HEK293 (cell line): ENCODE data around the gene MYH15.

Source experiments
- CTCF ChIA-PET: fragments of 350-600 bp; formaldehyde crosslinking; extraction: SDS; loops from one replicate; lab custom pipeline; 2021; ENCODE audit warnings: antibody characterized with exemption; lab: Yijun Ruan, JAX
- POLR2A ChIA-PET: fragments of 300-600 bp; formaldehyde crosslinking; extraction: SDS; loops from one replicate; lab custom pipeline; 2020; ENCODE audit warnings: antibody characterized with exemption, inconsistent platforms; lab: Yijun Ruan, JAX
- H3K27ac ChIP-seq: fragments of 200-500 bp; sonication (Bioruptor generic); 2 replicates; pipeline ENCODE4 v1.5.1; 2014; ENCODE audit warnings: low read depth, low read length, control low read depth, inconsistent platforms; ENCODE audit errors: extremely low read depth
- H3K36me3 ChIP-seq, 2 experiments: fragments of 200-500 bp in 1 of 2; sonication (Bioruptor generic) in 1 of 2; 1 replicate in 1 of 2; 2 replicates in 1 of 2; pipeline ENCODE4 v1.5.1; 2014 to 2017; ENCODE audit warnings: inconsistent platforms in 2 of 2, low read length in 2 of 2; ENCODE audit not compliant: control insufficient read depth in 2 of 2, insufficient read depth in 1 of 2
- H3K4me1 ChIP-seq: fragments of 200-500 bp; sonication (Bioruptor generic); 2 replicates; pipeline ENCODE4 v1.5.1; 2014; ENCODE audit warnings: mild to moderate bottlenecking, low read length, inconsistent platforms; ENCODE audit not compliant: control insufficient read depth, insufficient read depth
- H3K4me3 ChIP-seq: 2 replicates; pipeline ENCODE4 v1.5.1; 2011; ENCODE audit warnings: low read depth, mild to moderate bottlenecking, control low read depth, low read length, moderate library complexity
- H3K9me3 ChIP-seq: fragments of 200-500 bp; sonication (Bioruptor generic); 2 replicates; pipeline ENCODE4 v1.5.1; 2014; ENCODE audit warnings: low read depth, low read length, inconsistent platforms; ENCODE audit not compliant: control insufficient read depth, insufficient read depth
- FEZF1 ChIP-seq: fragments of 450-650 bp; formaldehyde crosslinking; IDR thresholded peaks from 2 replicates; pipeline ENCODE4 v1.5.1; 2016; ENCODE audit warnings: missing biosample characterization, missing genetic modification characterization
- GLIS2 ChIP-seq: fragments of 450-650 bp; formaldehyde crosslinking; IDR thresholded peaks from 2 replicates; pipeline ENCODE4 v1.5.1; 2016; ENCODE audit warnings: missing biosample characterization, missing genetic modification characterization
- ZBTB20 ChIP-seq: fragments of 450-650 bp; formaldehyde crosslinking; IDR thresholded peaks from 2 replicates; pipeline ENCODE4 v1.5.1; 2016; ENCODE audit warnings: missing biosample characterization, missing genetic modification characterization
- ZBTB48 ChIP-seq: fragments of 450-650 bp; formaldehyde crosslinking; IDR thresholded peaks from 2 replicates; pipeline ENCODE4 v1.5.1; 2016; ENCODE audit warnings: missing biosample characterization, missing genetic modification characterization
- ZEB2 ChIP-seq: fragments of 450-650 bp; formaldehyde crosslinking; IDR thresholded peaks from 2 replicates; pipeline ENCODE4 v1.5.1; 2016; ENCODE audit warnings: missing biosample characterization, missing genetic modification characterization
- ZFP37 ChIP-seq: fragments of 450-650 bp; formaldehyde crosslinking; IDR thresholded peaks from 2 replicates; pipeline ENCODE4 v1.5.1; 2016; ENCODE audit warnings: missing biosample characterization, missing genetic modification characterization
- ZFP69B ChIP-seq: fragments of 450-650 bp; formaldehyde crosslinking; IDR thresholded peaks from 2 replicates; pipeline ENCODE4 v1.5.1; 2016; ENCODE audit warnings: missing biosample characterization, missing genetic modification characterization
- ZNF175 ChIP-seq: fragments of 450-650 bp; formaldehyde crosslinking; IDR thresholded peaks from 2 replicates; pipeline ENCODE4 v1.5.1; 2016; ENCODE audit warnings: missing biosample characterization, missing genetic modification characterization
- ZNF335 ChIP-seq: fragments of 450-650 bp; formaldehyde crosslinking; conservative IDR thresholded peaks from 2 replicates; pipeline ENCODE4 v1.5.1; 2016; ENCODE audit warnings: missing biosample characterization, missing genetic modification characterization
- ZNF521 ChIP-seq: fragments of 450-650 bp; formaldehyde crosslinking; IDR thresholded peaks from 2 replicates; pipeline ENCODE4 v1.5.1; 2017; ENCODE audit warnings: missing biosample characterization, mild to moderate bottlenecking, missing genetic modification characterization
- ZNF544 ChIP-seq: fragments of 450-650 bp; formaldehyde crosslinking; IDR thresholded peaks from 2 replicates; pipeline ENCODE4 v1.5.0; 2017; ENCODE audit warnings: missing biosample characterization, missing genetic modification characterization
- ZNF548 ChIP-seq: fragments of 450-650 bp; formaldehyde crosslinking; IDR thresholded peaks from 2 replicates; pipeline ENCODE4 v1.5.1; 2016; ENCODE audit warnings: missing biosample characterization, missing genetic modification characterization
- ZNF585B ChIP-seq: fragments of 450-650 bp; formaldehyde crosslinking; IDR thresholded peaks from 2 replicates; pipeline ENCODE4 v1.5.1; 2016; ENCODE audit warnings: missing biosample characterization, missing genetic modification characterization
- ZNF621 ChIP-seq: fragments of 450-650 bp; formaldehyde crosslinking; IDR thresholded peaks from 2 replicates; pipeline ENCODE4 v1.5.1; 2017; ENCODE audit warnings: missing biosample characterization, missing genetic modification characterization
- ZNF624 ChIP-seq: fragments of 450-650 bp; formaldehyde crosslinking; IDR thresholded peaks from 2 replicates; pipeline ENCODE4 v1.5.1; 2017; ENCODE audit warnings: missing biosample characterization, missing genetic modification characterization
- ZNF677 ChIP-seq: fragments of 450-650 bp; IDR thresholded peaks from 2 replicates; pipeline ENCODE4 v1.5.0; 2018; ENCODE audit warnings: missing biosample characterization, mild to moderate bottlenecking, missing genetic modification characterization, moderate library complexity
- ZNF791 ChIP-seq: fragments of 450-650 bp; formaldehyde crosslinking; IDR thresholded peaks from 2 replicates; pipeline ENCODE4 v1.5.1; 2016; ENCODE audit warnings: missing biosample characterization, missing genetic modification characterization
- ZNF843 ChIP-seq: fragments of 450-650 bp; formaldehyde crosslinking; IDR thresholded peaks from 2 replicates; pipeline ENCODE4 v1.5.1; 2016; ENCODE audit warnings: missing biosample characterization, missing genetic modification characterization
- TF ChIP-seq, protein P1 (sequence below): fragments of 450-650 bp; formaldehyde crosslinking; IDR thresholded peaks from 2 replicates; pipeline ENCODE4 v1.5.1; 2016; ENCODE audit warnings: missing biosample characterization, missing genetic modification characterization
- TF ChIP-seq, protein P2 (sequence below): fragments of 450-650 bp; formaldehyde crosslinking; IDR thresholded peaks from 2 replicates; pipeline ENCODE4 v1.5.1; 2016; ENCODE audit warnings: missing biosample characterization, missing genetic modification characterization
- TF ChIP-seq, protein P3 (sequence below): fragments of 450-650 bp; formaldehyde crosslinking; IDR thresholded peaks from 2 replicates; pipeline ENCODE4 v1.5.1; 2016; ENCODE audit warnings: missing biosample characterization, missing genetic modification characterization
- TF ChIP-seq, protein P4 (sequence below): fragments of 450-650 bp; formaldehyde crosslinking; IDR thresholded peaks from 2 replicates; pipeline ENCODE4 v1.5.1; 2017; ENCODE audit warnings: missing biosample characterization, missing genetic modification characterization
- TF ChIP-seq, protein P5 (sequence below): fragments of 450-650 bp; formaldehyde crosslinking; IDR thresholded peaks from 2 replicates; pipeline ENCODE4 v1.5.1; 2016; ENCODE audit warnings: missing biosample characterization, missing genetic modification characterization

The MYH15 gene

DNA sequence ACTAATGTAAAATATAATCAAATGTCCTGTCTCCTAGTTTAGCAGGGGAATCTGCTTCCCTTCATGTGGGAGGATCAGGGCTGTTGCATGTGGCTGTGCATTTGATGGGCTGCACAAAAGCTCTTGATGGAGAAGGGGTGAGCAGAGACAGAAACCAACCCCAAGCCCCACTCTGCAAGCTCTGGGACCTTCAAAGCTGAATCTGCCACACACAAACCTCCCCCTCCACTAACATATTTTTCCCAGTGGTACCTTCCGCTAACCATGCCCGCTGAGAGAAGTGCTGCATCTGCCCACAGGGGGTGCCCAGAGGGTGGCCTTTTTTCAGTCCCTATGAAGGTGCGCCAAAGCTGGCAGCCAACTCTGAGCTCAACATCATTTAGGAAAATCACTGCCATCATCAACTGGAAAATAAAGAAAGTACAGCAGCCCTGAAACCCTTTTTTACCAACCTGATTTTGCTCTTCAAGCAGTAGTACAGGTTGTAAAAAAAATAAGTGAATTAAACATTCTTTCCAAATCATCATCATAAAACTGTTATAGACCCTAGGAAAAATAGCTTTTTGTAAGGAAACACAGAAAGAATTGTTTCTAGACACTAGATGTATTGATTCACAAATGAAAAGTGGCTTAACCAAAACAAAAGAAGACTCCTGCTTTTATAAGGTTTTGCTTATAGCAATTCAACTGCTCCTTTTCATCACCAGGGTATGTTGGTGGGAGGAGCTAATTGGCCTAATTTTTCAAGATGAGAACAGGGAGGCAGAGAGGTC is 117.1 kb downstream of the MYH15 start:
- POLR2A ChIA-PET, result no interaction called here
- CTCF ChIA-PET, result interaction anchor here (0.7 kb wide), 1 partner anchor 104 kb away, joined by 3 read pairs; no protein-coding TSS in a partner anchor
- H3K27ac ChIP-seq, result no peak overlapping the region
- no peaks in the 10 kb centered on the region for H3K36me3 ChIP-seq
- no peak for TF ChIP-seq ZNF791
- TF ChIP-seq, protein P1, sequence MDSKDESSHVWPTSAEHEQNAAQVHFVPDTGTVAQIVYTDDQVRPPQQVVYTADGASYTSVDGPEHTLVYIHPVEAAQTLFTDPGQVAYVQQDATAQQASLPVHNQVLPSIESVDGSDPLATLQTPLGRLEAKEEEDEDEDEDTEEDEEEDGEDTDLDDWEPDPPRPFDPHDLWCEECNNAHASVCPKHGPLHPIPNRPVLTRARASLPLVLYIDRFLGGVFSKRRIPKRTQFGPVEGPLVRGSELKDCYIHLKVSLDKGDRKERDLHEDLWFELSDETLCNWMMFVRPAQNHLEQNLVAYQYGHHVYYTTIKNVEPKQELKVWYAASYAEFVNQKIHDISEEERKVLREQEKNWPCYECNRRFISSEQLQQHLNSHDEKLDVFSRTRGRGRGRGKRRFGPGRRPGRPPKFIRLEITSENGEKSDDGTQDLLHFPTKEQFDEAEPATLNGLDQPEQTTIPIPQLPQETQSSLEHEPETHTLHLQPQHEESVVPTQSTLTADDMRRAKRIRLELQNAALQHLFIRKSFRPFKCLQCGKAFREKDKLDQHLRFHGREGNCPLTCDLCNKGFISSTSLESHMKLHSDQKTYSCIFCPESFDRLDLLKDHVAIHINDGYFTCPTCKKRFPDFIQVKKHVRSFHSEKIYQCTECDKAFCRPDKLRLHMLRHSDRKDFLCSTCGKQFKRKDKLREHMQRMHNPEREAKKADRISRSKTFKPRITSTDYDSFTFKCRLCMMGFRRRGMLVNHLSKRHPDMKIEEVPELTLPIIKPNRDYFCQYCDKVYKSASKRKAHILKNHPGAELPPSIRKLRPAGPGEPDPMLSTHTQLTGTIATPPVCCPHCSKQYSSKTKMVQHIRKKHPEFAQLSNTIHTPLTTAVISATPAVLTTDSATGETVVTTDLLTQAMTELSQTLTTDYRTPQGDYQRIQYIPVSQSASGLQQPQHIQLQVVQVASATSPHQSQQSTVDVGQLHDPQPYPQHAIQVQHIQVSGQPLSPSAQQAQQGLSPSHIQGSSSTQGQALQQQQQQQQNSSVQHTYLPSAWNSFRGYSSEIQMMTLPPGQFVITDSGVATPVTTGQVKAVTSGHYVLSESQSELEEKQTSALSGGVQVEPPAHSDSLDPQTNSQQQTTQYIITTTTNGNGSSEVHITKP (tag by site-specific recombination), result peak; percentile 49; the same call in 1 of the 2 replicates
- no peak overlapping the region for H3K4me3 ChIP-seq
- H3K4me1 ChIP-seq, result no peaks in the 10 kb centered on the region
- H3K9me3 ChIP-seq, result no peaks in the 10 kb centered on the region

DNA sequence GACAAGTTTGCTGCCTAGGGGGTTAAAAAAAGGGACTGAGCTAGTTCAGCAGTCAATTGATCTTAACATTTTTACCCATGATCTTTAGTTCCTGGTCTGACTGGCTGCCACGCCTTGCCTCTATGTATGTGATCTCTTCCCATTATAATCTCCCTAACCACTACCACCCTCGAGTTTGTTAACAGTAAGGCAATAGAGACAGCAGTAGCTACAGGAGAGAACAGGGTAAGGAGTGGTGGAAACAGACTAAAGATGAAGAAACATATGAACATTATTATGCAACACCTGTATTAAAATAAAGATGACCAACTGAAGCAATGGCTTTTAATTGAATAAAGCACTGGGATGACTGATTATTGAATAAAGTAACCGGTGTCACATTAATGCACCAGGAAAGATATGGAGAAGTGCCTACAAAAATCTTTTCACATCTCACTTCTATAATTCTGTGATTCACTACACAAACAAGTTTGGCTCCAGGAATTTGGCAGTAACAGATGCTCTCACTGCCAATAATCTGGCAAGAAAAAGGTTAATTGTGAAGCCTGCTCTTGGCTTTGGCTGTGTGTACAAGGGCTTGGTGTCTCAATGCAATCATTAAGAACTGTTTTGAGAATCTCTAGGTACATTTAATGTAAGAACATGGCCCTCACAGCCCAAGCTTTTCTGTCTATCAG is 118.3 kb downstream of the MYH15 start:
- ChIA-PET POLR2A (no interaction called here), CTCF (no interaction called here)
- H3K27ac ChIP-seq, result no peak overlapping the region
- no peaks in the 10 kb centered on the region for H3K36me3 ChIP-seq
- no peak overlapping the region for H3K4me3 ChIP-seq
- no peaks in the 10 kb centered on the region for H3K4me1 ChIP-seq
- TF ChIP-seq, protein P2, sequence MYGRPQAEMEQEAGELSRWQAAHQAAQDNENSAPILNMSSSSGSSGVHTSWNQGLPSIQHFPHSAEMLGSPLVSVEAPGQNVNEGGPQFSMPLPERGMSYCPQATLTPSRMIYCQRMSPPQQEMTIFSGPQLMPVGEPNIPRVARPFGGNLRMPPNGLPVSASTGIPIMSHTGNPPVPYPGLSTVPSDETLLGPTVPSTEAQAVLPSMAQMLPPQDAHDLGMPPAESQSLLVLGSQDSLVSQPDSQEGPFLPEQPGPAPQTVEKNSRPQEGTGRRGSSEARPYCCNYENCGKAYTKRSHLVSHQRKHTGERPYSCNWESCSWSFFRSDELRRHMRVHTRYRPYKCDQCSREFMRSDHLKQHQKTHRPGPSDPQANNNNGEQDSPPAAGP (tag by site-specific recombination), result no peak
- TF ChIP-seq ZNF548 (tag by site-specific recombination), result no peak
- TF ChIP-seq GLIS2, result no peak
- TF ChIP-seq ZNF585B, result no peak
- TF ChIP-seq ZNF521 (tag by site-specific recombination), result no peak
- H3K9me3 ChIP-seq, result no peaks in the 10 kb centered on the region

DNA sequence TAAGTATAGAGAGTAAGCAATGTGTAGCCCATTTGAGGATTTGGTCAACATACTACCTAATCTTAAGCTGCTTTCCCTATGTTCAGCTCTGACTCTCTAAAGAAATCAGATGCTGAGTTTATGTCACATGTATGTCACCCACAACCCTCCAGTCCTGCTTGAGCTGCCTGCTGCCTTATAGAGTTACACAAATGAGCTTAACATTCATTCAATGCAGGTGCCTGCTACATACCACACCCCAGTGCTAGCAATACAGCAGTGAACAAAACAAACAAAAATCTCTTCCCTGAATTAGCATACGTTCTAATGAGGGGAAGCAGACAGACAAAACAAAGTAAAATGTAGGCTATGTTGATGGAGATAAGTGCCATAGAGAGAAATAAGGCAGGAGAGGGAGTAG is 121.0 kb downstream of the MYH15 start:
- no peaks in the 10 kb centered on the region for H3K9me3 ChIP-seq
- H3K27ac ChIP-seq, result no peak overlapping the region
- ChIA-PET POLR2A (no interaction called here), CTCF (no interaction called here)
- H3K36me3 ChIP-seq, result no peaks in the 10 kb centered on the region
- no peaks in the 10 kb centered on the region for H3K4me1 ChIP-seq
- H3K4me3 ChIP-seq, result no peak overlapping the region
- TF ChIP-seq ZEB2, result no peak
- TF ChIP-seq ZNF677 (tag by site-specific recombination), result no peak
- no peak for TF ChIP-seq ZNF624 (tag by site-specific recombination)
- no peak for TF ChIP-seq ZNF175 (tag by site-specific recombination)
- no peak for TF ChIP-seq ZBTB48 (tag by site-specific recombination)
- no peak for TF ChIP-seq ZNF621
- TF ChIP-seq ZNF335 (tag by site-specific recombination), result no peak
- TF ChIP-seq, protein P3, sequence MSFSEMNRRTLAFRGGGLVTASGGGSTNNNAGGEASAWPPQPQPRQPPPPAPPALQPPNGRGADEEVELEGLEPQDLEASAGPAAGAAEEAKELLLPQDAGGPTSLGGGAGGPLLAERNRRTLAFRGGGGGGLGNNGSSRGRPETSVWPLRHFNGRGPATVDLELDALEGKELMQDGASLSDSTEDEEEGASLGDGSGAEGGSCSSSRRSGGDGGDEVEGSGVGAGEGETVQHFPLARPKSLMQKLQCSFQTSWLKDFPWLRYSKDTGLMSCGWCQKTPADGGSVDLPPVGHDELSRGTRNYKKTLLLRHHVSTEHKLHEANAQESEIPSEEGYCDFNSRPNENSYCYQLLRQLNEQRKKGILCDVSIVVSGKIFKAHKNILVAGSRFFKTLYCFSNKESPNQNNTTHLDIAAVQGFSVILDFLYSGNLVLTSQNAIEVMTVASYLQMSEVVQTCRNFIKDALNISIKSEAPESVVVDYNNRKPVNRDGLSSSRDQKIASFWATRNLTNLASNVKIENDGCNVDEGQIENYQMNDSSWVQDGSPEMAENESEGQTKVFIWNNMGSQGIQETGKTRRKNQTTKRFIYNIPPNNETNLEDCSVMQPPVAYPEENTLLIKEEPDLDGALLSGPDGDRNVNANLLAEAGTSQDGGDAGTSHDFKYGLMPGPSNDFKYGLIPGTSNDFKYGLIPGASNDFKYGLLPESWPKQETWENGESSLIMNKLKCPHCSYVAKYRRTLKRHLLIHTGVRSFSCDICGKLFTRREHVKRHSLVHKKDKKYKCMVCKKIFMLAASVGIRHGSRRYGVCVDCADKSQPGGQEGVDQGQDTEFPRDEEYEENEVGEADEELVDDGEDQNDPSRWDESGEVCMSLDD (tag by site-specific recombination), result no peak
- TF ChIP-seq FEZF1 (tag by site-specific recombination), result no peak
- no peak for TF ChIP-seq ZNF843
- TF ChIP-seq ZFP37, result no peak
- no peak for TF ChIP-seq ZFP69B (tag by site-specific recombination)
- no peak for TF ChIP-seq ZNF544 (tag by site-specific recombination)
- TF ChIP-seq ZBTB20 (tag by site-specific recombination), result no peak
- TF ChIP-seq, protein P4, sequence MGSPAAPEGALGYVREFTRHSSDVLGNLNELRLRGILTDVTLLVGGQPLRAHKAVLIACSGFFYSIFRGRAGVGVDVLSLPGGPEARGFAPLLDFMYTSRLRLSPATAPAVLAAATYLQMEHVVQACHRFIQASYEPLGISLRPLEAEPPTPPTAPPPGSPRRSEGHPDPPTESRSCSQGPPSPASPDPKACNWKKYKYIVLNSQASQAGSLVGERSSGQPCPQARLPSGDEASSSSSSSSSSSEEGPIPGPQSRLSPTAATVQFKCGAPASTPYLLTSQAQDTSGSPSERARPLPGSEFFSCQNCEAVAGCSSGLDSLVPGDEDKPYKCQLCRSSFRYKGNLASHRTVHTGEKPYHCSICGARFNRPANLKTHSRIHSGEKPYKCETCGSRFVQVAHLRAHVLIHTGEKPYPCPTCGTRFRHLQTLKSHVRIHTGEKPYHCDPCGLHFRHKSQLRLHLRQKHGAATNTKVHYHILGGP (tag by site-specific recombination), result no peak
- TF ChIP-seq, protein P5, sequence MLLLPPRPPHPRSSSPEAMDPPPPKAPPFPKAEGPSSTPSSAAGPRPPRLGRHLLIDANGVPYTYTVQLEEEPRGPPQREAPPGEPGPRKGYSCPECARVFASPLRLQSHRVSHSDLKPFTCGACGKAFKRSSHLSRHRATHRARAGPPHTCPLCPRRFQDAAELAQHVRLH (tag by site-specific recombination), result no peak
